Raji (cell line): ENCODE results near the gene FGF12.

ENCODE experiments used
- POLR2A ChIP-seq: IDR thresholded peaks from 2 replicates; pipeline ENCODE4 v1.6.1; 2011; ENCODE audit warnings: low read depth, low read length, control low read depth; ENCODE audit not compliant: insufficient read depth

Gene FGF12

DNA sequence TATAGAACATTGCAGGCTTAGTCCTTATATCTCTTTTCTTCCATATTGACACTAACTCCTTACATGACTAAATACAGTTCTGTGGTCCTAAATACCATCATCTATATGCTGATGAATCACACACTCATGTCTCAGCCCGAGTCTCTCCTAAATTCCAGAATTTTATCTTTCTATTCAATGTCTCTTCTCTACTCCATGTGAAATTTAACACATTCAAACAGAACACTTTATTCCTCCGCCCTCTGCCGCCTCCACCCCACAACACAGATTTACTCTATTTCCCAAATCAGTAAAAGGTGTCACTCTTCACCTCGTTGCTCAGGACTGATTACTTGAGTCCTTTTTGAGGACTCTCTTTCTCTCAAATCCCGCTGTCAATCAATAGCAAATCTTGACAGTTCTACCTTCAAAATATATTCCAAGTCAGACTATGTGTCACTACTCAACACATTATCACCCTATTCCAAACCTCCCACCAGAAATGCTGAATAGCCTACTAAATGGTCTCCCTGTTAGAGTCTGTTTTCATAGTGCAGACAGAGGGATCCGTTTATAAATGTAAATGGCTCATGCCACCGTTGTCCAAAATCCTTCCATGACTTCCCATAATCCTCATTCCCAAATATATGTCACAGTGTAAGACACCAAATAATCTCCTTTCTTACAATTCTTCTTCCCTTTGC lies 230.3 kb downstream of the FGF12 start:
- no peak for TF ChIP-seq POLR2A

DNA sequence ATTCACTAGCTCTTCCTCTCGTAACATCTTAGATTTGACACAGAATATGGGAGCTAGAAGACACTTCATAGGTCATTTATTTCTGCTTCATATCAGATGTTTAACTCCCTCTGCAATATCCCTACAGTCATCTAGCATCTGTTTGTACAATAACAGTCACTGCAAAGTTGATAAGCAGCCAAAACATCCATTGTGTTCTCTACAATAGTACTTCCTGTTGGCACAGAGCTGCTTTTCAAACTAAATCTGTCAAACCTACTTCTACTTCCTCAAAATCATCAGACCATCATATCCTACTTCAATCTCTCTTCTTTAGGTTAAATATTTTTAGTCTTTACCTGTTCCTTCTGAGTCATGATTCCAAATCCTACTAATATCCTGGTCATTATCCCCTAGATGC lies 233.2 kb downstream of the FGF12 start:
- TF ChIP-seq POLR2A = no peak

DNA sequence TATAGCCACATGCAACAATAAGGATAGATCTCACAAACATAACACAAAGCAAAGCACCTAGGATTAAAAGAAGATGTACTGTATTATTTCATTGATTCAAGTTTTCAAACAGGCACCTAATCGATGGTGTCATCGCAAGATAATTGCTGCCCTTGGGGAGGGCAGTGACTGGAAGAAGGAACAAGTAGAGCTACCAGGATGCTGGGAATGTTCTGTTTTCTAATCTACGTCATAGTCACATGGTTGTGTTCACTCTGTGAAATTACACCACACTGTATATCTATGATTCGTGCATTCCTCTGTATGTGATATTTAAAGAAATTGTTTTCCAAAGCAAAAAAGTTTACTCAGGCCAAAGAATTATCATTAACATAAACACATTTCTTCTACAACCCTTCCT lies 236.6 kb downstream of the FGF12 start:
- no peak for TF ChIP-seq POLR2A

DNA sequence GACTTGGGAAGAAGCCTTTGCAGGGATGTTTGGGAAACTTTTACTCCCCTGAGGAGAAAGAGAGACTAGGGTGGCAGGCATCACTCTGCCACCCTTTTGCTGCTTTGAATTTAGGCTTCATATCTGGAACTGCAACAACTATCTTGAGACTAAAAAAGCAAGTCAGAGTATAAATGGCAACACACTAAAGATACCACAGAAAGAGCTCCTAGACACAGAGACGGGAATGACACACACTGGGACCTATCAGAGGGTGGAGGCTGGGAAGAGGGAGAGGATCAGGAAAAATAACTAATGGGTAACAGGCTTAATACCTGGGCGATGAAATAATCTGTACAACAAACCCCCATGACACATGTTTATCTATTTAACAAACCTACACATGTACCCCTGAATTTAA lies 237.8 kb downstream of the FGF12 start:
- no peak for TF ChIP-seq POLR2A

DNA sequence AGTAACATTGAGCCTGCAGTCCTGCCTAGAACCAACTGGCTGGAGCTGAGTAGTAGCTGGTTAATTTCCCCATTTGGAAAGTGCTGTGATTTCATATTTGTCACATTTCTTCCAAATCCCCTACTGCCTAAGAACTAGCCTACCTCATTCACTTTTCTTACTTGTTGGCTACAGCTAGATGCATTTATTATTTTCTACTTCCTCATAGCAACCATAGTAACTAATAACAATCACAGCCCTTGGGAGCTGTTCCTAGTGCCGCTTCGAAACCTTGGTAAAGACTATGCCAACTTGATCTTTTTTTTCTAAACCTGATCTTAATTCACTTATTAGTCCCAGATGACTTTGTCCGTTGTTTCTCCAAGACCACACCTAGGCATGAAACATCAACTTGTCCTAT lies 240.3 kb downstream of the FGF12 start:
- no peak for TF ChIP-seq POLR2A

DNA sequence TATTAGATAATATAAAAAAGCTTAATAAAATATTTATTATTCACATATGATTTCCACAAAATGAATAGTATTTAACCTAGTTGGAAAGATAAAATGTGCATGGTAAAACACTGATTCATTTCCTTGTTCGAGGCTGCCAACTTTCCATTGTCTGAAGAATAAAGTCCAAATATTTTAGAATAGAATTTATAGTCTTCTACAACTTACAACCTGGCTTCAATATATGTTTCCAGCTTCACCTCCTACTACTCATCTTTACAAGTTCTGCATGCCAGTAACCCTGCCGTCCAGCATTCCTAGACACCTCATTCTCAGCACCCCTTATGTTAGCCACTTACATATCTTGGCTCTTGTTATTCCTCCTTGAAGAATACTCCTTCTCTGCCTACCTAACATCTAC lies 244.5 kb downstream of the FGF12 start:
- no peak for TF ChIP-seq POLR2A

DNA sequence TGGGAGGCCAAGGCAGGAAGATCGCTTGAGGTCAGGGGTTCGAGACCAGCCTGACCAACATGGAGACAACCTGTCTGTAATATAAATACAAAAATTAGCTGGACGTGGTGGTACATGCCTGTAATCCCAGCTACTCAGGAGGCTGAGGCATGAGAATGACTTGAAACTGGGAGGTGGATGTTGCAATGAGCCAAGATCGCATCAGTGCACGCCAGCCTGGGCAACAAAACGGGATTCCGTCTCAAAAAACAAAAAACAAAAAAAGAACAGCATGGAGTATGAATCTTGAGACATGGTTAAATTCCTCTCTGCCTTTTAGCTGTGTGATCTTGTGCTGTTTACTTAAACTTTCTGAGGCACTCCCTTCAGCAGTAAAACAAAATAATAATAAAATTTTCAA lies 244.9 kb downstream of the FGF12 start:
- no peak for TF ChIP-seq POLR2A

DNA sequence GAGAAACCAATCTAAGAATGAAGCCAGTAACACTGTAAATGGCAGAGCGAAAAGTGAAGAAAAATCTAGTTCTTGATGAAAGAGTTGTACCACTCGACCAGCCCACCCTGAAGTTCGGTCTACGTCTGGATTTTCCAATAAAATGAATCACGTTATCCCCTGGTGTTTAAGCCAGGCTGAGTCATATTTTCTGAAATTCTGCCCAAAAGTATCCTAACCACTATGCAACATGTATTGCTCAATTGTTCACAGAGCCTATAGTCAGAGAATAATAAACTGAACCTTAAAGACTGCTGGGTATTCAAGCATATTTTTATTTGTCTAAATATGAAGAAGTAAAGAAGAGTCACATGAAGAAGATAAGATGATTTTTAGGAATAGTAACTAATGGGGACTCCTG lies 245.7 kb downstream of the FGF12 start:
- no peak for TF ChIP-seq POLR2A

DNA sequence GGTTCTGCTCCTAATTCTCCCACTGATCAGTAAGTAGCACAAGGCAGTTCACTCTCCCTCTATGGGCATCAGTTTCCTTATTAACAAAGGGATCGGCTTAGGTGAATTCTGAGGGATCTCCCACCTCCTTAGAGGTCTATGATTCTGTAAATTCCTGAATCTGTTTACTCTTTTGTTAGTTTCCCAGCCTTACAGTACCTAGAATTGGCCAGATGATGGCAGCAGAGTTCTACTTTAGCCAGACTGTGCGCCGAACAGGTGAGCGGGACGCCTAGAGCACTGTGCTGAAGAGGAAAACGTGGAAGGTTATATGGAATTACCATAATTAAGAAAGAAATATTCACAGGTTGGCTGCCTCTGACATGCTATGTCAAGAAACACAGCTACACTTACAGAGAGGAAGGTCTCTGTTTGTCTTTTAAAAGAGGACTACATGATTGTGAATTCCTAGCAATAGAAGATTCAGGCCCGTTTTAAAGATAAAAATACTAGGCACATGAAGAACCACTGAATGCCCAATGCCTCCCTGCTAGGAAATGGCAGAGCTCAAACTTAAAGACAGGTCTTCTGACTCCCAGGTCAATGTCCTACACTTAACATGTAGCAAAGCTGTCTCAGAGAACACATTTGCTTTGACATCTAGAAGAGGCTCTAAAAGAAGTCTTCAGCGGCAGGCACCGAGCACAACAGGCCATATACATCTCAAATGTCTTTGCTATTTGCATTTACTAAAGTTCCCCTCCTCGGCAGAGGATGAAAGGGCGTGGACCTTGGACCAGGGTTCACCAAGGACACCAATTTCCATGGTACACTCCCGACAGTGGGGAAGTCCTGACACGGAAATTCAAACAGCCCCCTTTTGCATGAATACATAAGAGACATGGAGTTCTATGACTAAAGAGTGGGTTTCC lies 259.9 kb downstream of the FGF12 start:
- no peak for TF ChIP-seq POLR2A

DNA sequence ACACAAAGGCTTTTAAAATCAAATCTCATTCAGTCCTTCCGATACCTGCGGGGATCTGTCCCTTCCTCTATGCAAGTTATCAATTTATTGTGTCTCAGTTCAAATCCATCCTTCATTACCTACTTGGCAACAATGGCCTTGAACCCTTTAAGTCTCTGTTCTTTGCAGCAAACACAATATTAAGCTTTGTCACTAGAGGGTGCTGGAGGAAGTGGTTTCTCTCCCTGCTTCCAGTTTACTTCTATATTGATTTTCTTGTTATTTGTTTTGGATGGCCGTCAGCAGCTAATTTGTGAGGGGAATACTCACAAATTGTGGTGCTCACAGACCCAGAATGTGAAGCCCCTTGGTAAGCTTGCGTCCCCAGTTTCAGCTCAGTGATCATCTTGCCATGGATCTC lies 278.3 kb downstream of the FGF12 start:
- TF ChIP-seq POLR2A = no peak

DNA sequence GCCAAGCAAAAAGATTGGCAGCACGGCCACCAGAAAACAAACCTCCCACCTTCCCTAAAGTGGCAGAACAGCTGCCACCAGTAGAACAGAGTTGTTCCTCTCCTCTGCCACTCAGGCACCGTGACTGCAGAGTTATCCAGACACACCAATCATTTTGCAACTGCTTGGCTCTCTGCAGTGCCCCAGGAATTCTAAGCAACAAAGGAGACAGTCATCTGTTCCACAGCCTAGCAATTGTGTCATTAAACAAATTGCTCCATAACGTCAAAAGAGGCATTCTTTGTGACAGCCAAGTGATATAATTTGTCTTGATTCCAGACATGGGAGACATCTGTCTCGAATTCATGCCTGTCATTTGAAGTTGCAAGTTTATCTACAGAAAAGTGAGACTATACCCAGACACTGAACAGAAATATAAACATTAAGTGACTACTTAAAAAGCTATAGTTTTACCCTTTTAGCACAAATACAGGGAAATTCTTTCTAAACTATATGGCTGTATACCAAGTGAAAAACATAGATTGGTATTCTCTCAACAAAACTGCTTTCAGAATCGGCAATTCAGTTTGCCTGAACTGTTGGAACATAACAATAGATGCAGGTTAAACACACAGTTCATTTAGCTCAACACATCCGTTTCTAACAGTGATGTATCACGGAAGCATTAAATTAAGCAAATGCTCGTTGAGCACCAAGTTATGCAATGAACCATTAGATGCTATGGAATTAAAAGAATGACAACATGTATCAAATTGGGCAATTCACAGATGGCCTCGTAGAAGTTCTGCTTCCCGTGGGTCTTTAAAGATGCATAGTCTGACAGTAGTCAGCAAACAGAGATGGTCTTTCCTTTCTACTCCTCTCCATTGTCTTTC lies 281.3 kb downstream of the FGF12 start:
- no peak for TF ChIP-seq POLR2A

DNA sequence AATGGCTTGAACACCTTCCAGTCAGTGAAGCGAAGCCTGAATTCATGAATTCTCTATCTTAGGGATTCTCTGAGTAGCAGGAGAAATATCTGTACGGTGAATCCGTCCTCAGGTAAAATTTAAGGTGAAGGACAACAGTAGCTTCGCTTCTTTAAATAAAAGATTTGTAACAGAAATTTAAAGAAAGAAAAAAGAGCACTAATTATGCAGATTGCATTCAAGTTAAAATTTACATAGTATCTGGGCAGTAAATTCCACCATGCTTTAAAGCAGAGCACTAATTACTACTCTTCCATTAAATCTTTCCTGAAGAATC lies 282.6 kb downstream of the FGF12 start:
- TF ChIP-seq POLR2A = no peak

DNA sequence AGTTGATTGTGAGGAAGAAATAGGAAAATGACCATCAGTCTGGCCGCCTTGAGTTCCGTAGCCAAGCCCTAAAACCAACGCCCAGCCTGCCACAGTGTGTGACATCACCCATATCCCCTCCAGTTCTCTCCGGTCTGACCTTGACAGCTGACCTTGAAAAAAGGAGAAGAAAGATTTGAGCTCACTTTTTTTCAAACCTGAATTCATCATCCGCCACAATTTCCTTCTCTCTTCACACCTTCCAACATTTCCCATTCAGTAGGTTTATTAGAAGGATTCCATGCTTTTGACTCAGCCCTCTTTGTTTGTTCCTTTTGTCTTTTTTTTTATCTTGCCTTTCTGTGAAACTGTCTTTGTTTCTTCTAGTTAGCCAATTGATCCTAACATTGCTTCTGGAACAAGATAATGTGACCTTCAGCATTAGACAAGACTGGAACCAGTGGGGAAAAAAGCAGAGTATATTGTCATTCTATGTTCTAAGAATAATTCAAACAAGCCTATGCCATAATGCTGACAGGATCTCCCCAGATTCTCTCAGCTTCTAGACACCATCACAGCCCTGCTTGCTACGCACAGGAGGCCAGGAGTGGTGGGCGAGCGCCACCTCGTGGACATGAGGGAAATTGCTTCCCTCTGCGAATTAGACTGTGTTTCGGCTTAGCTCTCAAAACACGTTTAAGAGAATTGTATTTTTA lies 283.1 kb downstream of the FGF12 start:
- no peak for TF ChIP-seq POLR2A

DNA sequence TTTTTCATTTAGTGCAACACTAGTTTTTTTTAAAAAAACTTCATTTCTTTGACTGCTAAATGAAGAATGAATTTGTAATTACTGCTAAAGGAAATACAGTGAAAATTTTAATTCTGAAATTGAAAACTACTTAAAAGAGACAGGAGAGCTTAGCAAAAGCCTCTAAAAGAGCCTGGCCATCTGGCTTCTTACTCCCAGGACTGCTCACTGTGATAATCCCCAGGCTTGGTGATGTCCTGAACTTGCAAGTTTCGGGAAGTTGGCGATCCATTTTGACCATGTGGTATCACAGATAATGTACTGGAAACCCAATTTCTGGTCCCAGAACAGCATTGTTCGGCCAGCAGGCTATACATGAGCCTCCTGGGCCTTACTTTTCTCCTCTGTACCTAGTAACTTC lies 292.1 kb downstream of the FGF12 start:
- no peak for TF ChIP-seq POLR2A

DNA sequence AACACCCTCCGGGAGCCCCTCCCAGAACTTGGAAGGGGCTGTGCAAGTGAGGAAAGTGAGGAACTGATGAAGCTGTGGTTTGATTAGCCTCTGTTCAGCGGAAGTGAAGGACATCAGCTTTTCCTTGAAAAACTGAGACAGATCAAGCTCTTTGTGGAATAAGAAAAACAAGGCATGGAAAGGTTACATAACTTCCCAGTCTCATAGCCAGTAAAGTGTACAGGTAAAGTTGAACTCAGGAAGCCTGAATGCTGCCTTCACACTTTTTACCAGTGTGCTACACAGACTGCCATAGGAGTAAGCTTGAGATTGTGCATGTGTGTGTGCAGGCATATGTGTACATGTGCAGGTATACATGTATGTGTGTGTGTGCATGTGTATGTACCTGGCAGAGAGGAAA lies 293.2 kb downstream of the FGF12 start:
- no peak for TF ChIP-seq POLR2A

DNA sequence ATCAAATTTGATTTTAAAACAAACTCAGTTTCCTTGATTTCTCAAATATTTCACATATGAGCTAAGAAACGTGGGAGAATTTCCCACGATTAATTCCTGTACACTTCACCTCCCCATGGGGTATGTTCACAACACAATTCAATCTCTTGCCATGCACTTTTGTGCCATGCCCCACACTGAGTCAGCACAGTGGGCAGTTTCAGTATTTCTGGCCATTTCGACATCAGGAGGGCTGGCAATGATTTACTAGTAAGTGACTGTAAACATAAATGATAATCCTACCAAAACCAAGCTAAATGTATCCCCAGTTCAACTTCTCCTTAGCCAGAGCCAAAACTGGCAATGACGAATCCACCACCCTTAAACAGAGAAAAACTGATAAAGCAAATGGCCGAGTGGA lies 293.6 kb downstream of the FGF12 start:
- no peak for TF ChIP-seq POLR2A

DNA sequence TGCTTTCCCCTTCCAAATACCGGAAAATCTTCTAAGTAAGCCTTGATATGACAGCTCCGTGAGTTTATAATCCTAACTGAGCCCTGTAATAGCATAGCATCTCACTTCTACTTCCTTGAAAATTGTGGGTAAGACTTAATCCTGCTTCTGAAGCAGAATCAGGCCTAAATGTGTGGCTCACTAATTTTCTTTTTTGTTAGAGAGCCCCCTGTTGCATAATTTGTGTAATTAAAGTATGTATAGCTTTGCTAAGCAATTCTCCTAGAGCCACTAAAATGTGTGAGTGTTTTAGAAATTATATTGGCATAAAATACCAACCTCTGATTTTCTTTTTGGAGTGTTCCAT lies 304.4 kb downstream of the FGF12 start:
- TF ChIP-seq POLR2A = no peak
